Measurements from ENCODE around the gene OR5J2.
"Not testable (repeated sequence)": the region's sequence is repeated elsewhere in the genome, so short reads cannot be mapped to it uniquely, and the experiment has no call there.

OR5J2 gene

GRCh38 chr11:56172256-56172830 lies 4.1 kb upstream of the OR5J2 start:
- DNase-seq (ENCODE audit: low spot score), result no peak
- TF ChIP-seq CTCF (IDR thresholded peaks at IDR 0.05; ENCODE audit: extremely low read depth, missing control alignments), result no peak

- DNase-seq (ENCODE audit: low spot score), result no peak
- TF ChIP-seq CTCF (IDR thresholded peaks at IDR 0.05; ENCODE audit: extremely low read depth, missing control alignments), result no peak
These were observed 7.0 kb downstream of the OR5J2 start for GRCh38 chr11:56183459-56183858.

GRCh38 chr11:56188602-56189001 lies 12.2 kb downstream of the OR5J2 start:
- TF ChIP-seq CTCF (IDR thresholded peaks at IDR 0.05; ENCODE audit: extremely low read depth, missing control alignments), result no peak
- no peak for DNase-seq (ENCODE audit: low spot score)

GRCh38 chr11:56196705-56197104 lies 20.3 kb downstream of the OR5J2 start:
- TF ChIP-seq CTCF (IDR thresholded peaks at IDR 0.05; ENCODE audit: extremely low read depth, missing control alignments), result no peak
- no peak for DNase-seq (ENCODE audit: low spot score)

GRCh38 chr11:56197367-56197766 lies 20.9 kb downstream of the OR5J2 start:
- no peak for TF ChIP-seq CTCF (IDR thresholded peaks at IDR 0.05; ENCODE audit: extremely low read depth, missing control alignments)

GRCh38 chr11:56207790-56208189 lies 31.4 kb downstream of the OR5J2 start:
- no peak for TF ChIP-seq CTCF (IDR thresholded peaks at IDR 0.05; ENCODE audit: extremely low read depth, missing control alignments)
- DNase-seq (ENCODE audit: low spot score), result no peak

More at GRCh38 chr11:56197367-56197766, 20.9 kb downstream of the OR5J2 start:
- no peak for DNase-seq (ENCODE audit: low spot score)

GRCh38 chr11:56214537-56214936 lies 38.1 kb downstream of the OR5J2 start:
- TF ChIP-seq CTCF (IDR thresholded peaks at IDR 0.05; ENCODE audit: extremely low read depth, missing control alignments), result no peak
- no peak for DNase-seq (ENCODE audit: low spot score)

GRCh38 chr11:56219735-56220134 lies 43.3 kb downstream of the OR5J2 start:
- DNase-seq (ENCODE audit: low spot score), result not testable (repeated sequence)

Data from GM20000 (cell line).